GM18519 (cell line): ENCODE measurements around the gene NMS.

Experiments used
- ATAC-seq: cut with Tn5 transposase; IDR thresholded peaks from one replicate; pipeline ENCODE4 v1.9.1; 2021; ENCODE audit warnings: mild to moderate bottlenecking, moderate library complexity; ENCODE audit not compliant: unreplicated experiment, low FRiP score

Gene NMS

DNA sequence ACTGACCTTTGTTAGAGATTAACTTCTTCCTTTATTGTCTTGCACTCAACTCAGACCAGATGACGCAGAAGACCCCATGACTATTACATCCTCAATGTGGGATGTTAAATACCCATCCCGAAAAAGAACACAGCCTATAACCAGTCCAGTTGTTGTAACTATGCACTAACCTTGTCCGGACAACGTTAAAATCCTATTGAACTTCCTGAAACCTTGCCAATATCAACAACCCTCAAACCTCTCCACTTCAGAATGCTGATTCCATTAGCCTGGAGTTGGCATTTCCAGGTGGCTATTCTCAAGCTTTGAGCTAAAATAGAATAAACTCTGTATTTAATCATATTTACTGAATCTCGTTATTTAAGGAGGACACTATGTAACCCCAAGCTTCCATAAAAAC, 13.6 kb downstream of the NMS start:
- ATAC-seq = no peak

DNA sequence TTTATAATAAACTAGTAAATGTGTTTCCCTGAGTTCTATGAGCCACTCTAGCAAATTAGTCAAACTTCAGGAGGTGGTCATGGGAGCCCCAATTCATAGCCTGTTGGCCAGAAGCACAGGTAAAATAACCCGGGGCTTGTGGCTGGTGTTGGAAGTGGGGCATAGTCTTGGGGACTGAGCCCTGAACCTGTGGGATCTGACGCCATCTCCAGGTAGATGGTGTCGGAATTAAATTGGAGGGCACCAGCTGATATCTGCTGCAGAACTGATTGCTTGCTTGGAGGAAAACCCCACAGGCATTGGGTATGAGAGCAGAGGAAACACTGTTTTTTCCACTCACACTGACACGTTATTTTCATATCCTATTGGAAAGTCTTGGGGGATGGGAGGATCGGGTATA, 14.1 kb downstream of the NMS start:
- ATAC-seq = no peak

DNA sequence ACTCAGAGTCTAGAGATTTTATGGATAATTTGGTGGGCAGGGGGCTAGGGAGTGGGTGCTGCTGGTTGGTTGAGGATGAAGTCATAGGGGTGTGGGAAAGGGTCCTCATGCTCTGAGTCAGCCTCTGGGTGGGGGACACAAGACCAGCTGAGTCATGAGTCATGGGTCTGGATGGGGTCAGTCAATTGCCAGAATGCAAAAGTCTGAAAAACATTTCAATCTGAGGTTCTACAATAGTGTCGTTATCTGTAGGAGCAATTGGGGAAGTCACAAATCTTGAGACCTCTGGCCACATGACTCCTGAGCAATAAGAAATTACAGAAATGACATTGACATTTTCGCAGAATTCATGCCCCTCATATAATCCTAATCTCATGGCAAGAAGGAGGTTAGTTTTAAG, 15.1 kb downstream of the NMS start:
- ATAC-seq = no peak

DNA sequence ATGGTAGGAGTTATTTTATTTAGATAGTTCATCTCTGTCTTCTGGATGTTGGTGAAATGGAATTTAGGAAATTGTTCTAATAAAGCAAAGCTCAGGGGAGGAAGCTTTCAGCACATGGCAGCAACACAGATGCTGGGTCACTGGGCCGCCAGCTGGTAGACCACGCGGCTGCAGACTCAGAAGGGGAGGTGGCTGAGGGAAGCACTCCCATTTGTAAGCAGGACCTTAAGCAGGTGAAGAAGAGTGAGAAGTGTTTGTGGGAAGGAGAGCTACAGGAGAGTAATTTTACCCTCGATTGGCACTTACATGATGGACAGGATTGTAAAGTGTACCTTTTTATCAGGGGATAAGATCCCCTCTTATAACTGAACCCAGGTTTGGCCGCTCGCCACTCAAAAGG, 24.4 kb downstream of the NMS start:
- ATAC-seq = no peak

DNA sequence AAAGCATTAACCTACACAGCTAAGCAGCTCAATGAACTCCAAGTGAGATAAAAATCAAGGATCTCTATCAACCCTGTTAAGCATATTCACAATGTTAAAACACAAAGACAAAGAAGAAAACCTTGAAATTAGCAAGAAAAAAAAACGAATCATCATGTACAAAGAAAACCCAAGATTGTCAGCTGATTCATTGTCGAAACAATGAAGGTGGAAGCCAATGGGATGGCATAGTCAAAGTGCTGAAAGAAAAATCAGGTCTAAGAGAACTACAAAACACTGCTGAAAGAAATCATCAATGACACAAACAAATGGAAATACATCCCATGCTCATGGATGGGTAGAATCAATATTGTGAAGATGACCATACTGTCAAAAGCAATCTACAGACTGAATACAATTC, 32.5 kb downstream of the NMS start:
- ATAC-seq = no peak

DNA sequence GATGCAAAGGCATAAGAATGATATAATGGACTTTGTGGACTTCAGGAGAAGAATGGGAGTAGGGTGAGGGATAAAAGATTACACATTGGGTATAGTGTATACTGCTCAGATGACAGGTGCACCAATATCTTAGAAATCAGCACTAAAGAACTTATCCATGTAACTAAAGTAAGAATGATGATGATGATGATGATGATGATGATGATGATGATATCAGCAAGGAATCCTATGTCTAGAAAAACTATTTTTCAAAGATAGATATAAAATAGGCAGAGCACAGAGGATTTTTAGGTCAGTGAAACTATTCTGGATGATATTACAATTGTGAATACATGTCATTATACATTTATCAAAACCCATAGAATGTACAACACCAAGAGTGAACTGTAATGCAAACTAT, 34.3 kb downstream of the NMS start:
- no peak for ATAC-seq

DNA sequence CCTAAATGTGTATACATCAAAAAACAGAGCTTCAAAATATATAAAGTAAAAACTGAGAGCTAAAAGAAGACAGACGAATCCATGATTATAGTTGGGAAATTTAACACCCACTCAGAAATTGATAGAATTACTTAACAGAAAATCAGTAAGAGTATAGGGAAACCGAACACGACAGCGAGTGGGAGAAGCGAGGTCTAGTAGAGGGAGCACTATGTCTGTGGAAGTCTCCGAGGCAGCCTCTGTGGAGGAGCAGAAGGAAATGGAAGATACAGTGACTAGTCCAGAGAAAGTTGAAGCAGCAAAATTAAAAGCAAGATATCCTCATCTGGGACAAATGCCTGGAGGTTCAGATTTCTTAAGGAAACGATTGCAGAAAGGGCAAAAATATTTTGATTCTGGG, 38.8 kb downstream of the NMS start:
- no peak for ATAC-seq

DNA sequence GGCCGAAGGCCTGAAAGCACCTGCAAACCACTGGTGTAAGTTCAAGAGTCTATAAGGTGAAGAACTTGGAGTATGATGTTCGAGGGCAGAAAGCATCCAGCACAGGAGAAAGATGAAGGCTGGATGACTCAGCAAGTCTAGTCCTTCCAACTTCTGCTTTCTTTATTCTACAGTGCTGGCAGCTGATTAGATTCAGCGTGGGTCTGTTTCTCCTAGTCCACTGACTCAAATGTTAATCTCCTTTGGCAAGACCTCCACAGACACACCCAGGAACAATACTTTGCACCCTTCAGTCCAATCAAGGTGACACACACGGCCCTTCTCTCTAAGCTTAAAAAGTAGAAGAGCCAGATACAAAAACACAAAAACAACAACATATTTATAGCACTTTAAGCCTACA, 43.4 kb downstream of the NMS start:
- ATAC-seq = no peak

DNA sequence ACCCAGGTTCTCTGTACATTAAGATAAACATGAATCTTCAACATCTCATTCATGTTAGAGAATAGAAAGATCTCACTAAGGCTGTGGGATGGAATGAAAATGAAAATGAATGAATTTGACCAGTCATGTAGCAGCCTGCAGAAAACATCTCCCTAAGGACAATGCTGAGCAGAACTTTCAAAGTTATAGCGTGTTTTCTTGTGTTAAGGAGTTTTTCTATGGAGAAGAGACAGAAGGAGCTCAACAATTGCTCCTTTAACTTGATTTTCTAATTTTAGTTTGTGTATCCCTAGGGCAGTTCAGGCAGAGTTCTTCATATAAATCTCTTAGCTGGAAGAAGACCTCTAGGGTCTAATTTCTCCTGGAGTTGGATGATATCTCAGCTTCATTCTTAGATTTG, 47.3 kb downstream of the NMS start:
- no peak for ATAC-seq

DNA sequence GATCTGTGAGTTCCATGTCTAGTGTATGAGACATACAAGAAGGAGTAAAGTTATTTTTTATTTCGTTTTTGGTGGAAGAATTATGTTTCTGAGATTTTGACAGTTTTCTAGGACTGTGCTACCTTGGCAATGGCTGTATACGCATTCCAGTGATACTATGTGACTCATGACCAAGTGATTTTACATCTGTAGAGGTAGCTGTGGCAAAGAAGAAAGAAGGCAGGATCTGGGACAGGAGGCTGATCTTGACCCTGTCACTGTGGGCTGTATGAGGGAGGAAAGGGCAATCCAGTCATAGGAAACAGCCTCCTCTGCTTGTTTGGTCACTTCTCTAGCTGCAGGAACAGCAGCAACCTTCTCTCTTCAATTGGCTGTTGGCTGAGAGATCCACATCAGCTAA, 48.5 kb downstream of the NMS start:
- ATAC-seq = no peak

DNA sequence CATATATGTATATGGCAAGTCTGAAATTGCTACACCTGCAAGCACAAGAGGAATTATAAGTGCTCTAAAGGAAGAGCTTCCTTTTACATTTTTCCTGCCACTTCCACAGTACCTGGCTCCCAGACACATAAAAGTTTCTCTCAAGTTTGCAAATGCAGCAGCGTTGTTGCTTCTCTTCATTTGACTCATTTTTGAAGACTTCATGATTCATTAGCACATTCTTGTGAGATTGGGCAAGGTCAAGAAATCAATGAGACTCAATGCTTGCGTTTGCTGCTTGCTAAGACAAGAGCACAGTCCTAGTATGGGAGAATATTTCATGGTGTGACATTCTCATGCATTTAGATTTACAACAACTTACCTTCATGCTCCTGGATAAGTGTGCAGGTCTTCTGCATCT, 49.9 kb downstream of the NMS start:
- ATAC-seq = no peak

DNA sequence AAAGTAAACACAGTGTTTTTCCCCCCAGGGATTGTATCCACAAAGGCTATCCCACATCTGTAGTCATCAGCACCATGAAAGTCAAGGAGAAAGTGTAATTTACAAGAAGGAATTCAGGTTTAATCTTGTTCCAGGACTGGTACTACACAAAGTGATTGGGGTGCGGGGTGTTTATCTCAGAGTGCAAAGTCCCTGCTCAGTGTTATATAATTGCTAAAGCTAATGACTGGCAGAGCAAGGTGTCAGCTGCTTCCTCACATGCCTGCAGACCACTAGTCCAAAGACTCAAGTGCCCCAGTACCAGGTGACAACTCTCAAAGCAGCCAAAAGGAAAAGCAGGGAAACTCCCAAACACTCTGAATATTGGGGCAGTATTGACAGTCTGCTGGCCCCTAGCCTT, 52.1 kb downstream of the NMS start:
- no peak for ATAC-seq

DNA sequence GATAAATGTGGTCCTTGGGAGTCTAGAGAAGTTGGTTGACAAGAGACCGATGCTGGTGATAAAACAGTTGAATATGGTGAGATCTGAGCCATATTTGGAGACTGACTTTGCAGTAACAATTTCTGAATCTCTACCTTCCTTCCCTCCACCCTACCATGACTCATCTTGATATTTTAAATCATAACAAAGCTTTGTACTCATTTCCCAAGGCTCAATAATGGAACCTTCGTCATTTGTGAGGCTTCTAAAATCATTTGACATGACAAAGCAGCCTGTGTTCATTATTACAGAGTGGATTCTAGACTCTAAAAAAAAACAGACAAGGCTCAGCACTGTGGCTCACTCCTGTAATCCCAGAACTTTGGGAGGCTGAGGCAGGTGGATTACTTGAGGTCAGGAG, 54.0 kb downstream of the NMS start:
- ATAC-seq = no peak

DNA sequence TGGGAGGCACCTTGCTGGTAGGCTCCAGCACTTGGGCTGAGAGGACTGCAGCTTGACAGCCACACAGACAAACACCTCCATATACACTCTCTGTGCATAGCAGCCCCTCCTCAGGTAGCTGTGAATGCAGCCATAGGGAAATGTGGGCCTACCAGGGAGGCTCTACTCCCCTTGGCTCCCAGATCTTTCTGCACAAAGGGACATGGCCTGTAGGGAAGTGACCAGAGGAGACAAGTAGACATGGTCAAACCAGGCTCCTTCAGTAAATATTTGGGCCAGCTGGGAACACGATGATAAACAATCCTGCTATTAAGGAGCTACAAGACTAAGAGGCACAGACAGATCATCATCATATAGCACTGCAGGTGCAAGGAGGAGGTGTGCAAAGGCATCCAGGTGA, 56.6 kb downstream of the NMS start:
- no peak for ATAC-seq

DNA sequence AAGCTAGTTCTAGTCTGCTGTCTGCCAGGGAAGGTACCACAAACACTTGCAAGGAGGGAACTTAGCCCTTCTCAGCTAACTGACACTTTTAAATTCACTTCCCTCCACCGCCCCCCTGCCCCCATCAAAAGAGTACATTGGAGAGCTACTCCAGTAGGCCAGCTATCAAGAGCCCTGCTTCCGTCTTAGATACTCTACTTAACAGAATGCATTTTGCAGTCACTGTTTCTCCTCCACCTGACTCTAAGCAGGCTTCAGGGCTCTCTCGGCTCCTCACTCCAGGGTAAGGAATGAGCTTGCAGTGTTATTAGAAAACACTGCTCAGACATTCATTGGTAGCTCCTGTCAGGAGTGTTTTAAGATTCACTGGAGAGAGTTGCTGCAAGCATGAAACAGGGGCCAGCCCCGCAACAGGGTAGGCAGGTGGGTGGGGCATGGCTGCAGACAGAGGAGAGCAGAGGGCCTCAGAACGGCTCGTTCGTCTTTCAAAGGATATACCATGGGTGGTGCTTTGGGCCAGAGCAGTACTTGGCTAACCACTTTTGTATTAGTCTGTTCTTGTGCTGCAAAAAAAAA, 57.2 kb downstream of the NMS start:
- ATAC-seq = no peak

DNA sequence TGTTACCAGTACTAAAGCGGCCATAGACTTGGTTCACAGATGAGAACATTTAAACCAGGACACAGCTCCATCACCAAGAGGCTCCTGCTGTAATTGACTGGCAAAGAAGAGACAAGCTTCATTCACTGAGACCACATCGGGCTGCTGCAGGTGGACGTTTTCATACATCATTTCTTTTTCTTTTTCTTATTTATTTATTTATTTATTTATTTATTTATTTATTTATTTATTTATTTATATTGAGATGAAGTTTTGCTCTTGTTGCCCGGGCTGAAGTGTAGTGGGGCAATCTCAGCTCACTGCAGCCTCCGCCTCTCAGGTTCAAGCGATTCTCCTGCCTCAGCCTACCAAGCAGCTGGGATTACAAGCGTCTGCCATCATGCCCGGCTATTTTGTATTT, 58.9 kb downstream of the NMS start:
- ATAC-seq = no peak

DNA sequence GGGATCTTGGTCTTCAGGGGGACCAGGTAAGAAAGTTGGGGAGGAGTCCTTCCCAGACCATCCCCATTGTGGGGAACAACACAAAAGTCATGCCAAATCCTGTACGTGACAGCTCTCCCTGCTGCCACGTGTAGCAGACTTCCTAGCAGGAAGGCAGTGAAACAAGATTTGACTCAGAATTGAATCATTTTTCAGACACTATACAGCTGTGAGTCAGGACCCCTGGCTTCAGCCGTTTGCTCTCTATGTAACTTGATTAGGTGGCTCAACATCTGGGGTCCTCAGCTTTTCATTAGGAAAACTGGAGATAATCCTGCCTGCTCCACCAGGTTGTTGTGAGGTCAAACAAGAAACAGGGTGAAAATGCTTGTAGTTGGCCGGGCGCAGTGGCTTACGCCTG, 59.6 kb downstream of the NMS start:
- ATAC-seq = no peak
